ENCODE results near the gene LHX2.

LHX2 gene

DNA sequence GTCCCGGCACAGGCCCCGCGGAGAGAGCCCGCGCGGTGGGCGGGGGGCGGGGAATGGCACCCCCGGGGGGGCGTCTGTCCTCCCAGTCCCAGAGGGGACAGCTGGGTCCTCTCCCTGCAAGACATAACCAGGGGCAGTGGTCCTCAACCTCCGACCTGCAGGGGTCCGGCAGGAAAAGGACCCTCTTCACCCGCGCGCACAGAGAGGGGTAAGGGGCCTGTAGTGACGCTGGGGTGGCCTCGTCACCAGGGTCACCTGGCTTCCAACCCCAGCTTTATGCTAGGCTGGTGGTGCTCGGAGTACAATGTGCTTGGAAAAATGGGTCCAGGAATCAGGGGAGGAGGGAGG, 34.2 kb downstream of the LHX2 start:
- Mint-ChIP-seq H3K36me3 (ENCODE audit: insufficient read depth) (no peaks in the 10 kb centered on the region), H3K4me1 (no peaks in the 10 kb centered on the region), H3K27me3 (peaks cover 91% of the 10 kb centered on the region), H3K27ac (ENCODE audit: low read depth) (no peak overlapping the region), H3K4me3 (no peak overlapping the region), H3K9me3 (no peaks in the 10 kb centered on the region)
- ATAC-seq (replicated peaks; ENCODE audit: extremely low read depth, poor library complexity, severe bottlenecking), result no peak
- no peak for DNase-seq (ENCODE audit: low spot score in 2 of 2)

DNA sequence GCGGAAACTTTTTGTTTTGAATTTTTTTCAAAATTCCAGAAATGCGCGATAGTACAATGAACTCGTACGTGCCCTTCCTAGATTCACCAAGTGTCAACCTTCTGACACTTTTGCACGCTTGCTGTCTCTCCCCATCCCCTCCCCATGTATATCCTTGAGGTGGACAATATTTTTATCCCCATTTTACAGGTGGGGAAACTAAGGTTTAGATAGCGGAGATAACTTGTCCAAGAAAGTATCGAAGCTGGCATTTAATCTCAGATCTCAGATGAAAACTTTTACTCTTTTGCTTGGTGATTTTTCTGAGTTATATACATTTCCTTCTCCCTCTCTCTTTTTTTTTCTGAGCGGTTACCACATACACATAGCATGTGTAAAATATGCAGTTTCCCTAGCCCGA, 34.6 kb downstream of the LHX2 start:
- Mint-ChIP-seq H3K27ac (ENCODE audit: low read depth) (no peak overlapping the region), H3K27me3 (peaks cover 93% of the 10 kb centered on the region), H3K4me1 (no peaks in the 10 kb centered on the region), H3K9me3 (no peaks in the 10 kb centered on the region), H3K4me3 (no peak overlapping the region), H3K36me3 (ENCODE audit: insufficient read depth) (no peaks in the 10 kb centered on the region)
- ATAC-seq (replicated peaks; ENCODE audit: extremely low read depth, poor library complexity, severe bottlenecking) (no peak), DNase-seq (ENCODE audit: low spot score in 2 of 2) (no peak)

GRCh38 chr9:124047251-124047672, 35.7 kb downstream of the LHX2 start:
- DNase-seq (ENCODE audit: low spot score in 2 of 2) (no peak), ATAC-seq (replicated peaks; ENCODE audit: extremely low read depth, poor library complexity, severe bottlenecking) (no peak)
- Mint-ChIP-seq H3K27ac (ENCODE audit: low read depth) (no peak overlapping the region), H3K4me3 (no peak overlapping the region), H3K9me3 (no peaks in the 10 kb centered on the region), H3K4me1 (no peaks in the 10 kb centered on the region), H3K27me3 (peaks cover 93% of the 10 kb centered on the region), H3K36me3 (ENCODE audit: insufficient read depth) (no peaks in the 10 kb centered on the region)

- Mint-ChIP-seq H3K4me1 (no peaks in the 10 kb centered on the region), H3K27me3 (peaks cover 88% of the 10 kb centered on the region), H3K27ac (ENCODE audit: low read depth) (no peak overlapping the region), H3K9me3 (no peaks in the 10 kb centered on the region), H3K4me3 (no peak overlapping the region), H3K36me3 (ENCODE audit: insufficient read depth) (no peaks in the 10 kb centered on the region)
- ATAC-seq (replicated peaks; ENCODE audit: extremely low read depth, poor library complexity, severe bottlenecking), result no peak
- no peak for DNase-seq (ENCODE audit: low spot score in 2 of 2)
Measured at GRCh38 chr9:124050955-124051354, 39.4 kb downstream of the LHX2 start.

DNA sequence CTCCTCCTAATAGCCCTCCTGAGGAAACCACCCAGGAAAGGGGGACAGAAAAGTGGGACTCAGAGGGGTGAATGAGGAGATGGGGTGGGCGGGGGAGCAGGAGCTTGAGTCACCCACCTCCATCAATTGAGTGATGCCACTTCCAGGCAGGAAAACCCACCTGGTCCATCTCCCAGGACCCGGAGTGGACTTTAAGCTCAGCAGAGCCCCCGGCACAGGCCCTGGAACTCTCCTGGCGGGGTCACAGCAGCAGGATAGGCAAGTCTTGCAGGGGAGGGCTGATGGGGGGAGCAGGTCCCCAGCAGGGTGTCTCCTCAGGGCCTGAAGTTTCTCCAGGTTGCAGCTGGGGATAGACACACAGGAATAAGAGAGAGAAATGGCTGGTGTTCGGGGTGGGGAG, 40.8 kb downstream of the LHX2 start:
- peaks cover 87% of the 10 kb centered on the region for H3K27me3 Mint-ChIP-seq

DNA sequence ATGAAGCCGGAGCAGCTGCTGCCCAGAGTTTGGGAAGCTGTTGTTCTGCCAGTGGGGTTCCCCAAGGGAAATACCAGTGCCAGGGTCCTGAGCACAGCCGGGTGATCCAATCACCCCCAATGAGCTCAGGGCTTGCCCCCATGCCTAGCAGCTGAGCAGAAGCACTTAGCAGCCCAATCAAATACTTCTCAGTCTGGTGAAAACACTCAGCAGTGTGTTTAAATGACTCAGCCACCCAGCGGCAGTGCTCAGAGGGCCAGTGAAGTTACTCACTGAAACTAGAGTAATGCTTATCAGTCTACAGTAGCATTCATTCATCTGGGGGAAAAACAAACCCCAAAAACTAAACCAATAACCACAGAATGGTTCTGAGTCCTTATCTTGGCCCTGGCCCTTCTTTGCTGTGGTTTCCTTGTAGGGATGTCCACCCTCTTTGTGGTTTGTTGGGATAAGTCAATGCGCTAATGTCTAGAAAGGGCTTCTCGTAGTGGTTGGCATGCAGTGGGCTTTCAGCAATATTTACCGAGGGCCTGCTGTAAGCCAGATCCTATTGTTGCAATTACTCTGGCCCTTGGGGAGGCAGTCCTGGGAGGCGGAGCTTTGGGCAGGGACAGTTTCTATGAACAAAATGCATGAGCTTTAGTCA, 43.1 kb downstream of the LHX2 start:
- ATAC-seq (replicated peaks; ENCODE audit: extremely low read depth, poor library complexity, severe bottlenecking), result no peak
- Mint-ChIP-seq H3K4me3 (no peak overlapping the region), H3K4me1 (no peaks in the 10 kb centered on the region), H3K9me3 (no peaks in the 10 kb centered on the region), H3K27ac (ENCODE audit: low read depth) (no peak overlapping the region), H3K36me3 (ENCODE audit: insufficient read depth) (no peaks in the 10 kb centered on the region), H3K27me3 (peaks cover 73% of the 10 kb centered on the region)
- no peak for DNase-seq (ENCODE audit: low spot score in 2 of 2)

More for the DNA sequence above, 40.8 kb downstream of the LHX2 start:
- Mint-ChIP-seq H3K9me3 (no peaks in the 10 kb centered on the region), H3K4me1 (no peaks in the 10 kb centered on the region), H3K27ac (ENCODE audit: low read depth) (no peak overlapping the region), H3K36me3 (ENCODE audit: insufficient read depth) (no peaks in the 10 kb centered on the region), H3K4me3 (no peak overlapping the region)
- DNase-seq (ENCODE audit: low spot score in 2 of 2), result no peak
- no peak for ATAC-seq (replicated peaks; ENCODE audit: extremely low read depth, poor library complexity, severe bottlenecking)

DNA sequence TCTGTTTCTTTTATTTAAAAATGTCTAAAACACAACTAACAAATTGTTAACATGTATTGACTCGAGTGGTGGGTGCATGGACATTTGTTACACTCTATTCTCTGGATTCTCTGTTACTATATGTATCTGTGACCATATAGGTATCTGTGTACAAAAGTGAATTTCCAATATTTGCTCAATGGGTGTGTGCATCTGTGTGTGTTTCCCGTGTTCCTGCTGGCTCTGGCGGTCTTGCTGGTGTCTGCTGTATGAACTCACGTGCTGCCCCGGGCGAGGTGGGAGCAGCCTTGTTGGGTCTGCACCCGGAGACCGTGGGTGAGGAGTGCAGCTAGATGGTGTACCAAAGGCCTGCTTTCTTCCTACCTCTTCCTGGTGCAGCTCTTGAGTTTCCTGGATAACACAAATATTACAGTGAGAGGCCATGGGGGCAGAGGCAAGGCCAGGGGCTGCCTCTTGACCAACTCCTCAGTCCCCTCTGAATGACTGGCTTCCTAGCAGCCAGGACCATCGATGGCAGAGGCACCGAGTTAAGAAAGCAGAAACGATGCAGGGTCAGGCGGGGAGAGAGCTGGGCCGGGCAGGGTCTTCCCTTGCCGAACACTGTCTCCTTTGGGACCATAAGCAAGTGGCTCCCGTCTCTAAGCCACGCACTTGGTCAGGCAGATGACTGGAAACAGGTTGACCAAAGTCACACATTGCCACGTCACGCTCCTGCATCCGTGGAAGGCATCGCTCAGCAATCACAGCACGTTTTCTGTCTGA, 49.5 kb downstream of the LHX2 start:
- Mint-ChIP-seq H3K27me3 (peaks cover 35% of the 10 kb centered on the region), H3K4me1 (no peaks in the 10 kb centered on the region)

GRCh38 chr9:124062172-124062571, 50.6 kb downstream of the LHX2 start:
- H3K4me3 Mint-ChIP-seq, result no peak overlapping the region
- no peaks in the 10 kb centered on the region for H3K4me1 Mint-ChIP-seq
- DNase-seq (ENCODE audit: low spot score in 2 of 2) (no peak), ATAC-seq (replicated peaks; ENCODE audit: extremely low read depth, poor library complexity, severe bottlenecking) (no peak)
- peaks cover 3% of the 10 kb centered on the region for H3K36me3 Mint-ChIP-seq (ENCODE audit: insufficient read depth)
- H3K9me3 Mint-ChIP-seq, result no peaks in the 10 kb centered on the region
- H3K27me3 Mint-ChIP-seq, result peaks cover 24% of the 10 kb centered on the region
- no peak overlapping the region for H3K27ac Mint-ChIP-seq (ENCODE audit: low read depth)

More for the DNA sequence above, 49.5 kb downstream of the LHX2 start:
- no peak for DNase-seq (ENCODE audit: low spot score in 2 of 2)
- Mint-ChIP-seq H3K36me3 (ENCODE audit: insufficient read depth) (peaks cover 3% of the 10 kb centered on the region), H3K27ac (ENCODE audit: low read depth) (no peak overlapping the region), H3K9me3 (no peaks in the 10 kb centered on the region), H3K4me3 (no peak overlapping the region)
- ATAC-seq (replicated peaks; ENCODE audit: extremely low read depth, poor library complexity, severe bottlenecking), result no peak

DNA sequence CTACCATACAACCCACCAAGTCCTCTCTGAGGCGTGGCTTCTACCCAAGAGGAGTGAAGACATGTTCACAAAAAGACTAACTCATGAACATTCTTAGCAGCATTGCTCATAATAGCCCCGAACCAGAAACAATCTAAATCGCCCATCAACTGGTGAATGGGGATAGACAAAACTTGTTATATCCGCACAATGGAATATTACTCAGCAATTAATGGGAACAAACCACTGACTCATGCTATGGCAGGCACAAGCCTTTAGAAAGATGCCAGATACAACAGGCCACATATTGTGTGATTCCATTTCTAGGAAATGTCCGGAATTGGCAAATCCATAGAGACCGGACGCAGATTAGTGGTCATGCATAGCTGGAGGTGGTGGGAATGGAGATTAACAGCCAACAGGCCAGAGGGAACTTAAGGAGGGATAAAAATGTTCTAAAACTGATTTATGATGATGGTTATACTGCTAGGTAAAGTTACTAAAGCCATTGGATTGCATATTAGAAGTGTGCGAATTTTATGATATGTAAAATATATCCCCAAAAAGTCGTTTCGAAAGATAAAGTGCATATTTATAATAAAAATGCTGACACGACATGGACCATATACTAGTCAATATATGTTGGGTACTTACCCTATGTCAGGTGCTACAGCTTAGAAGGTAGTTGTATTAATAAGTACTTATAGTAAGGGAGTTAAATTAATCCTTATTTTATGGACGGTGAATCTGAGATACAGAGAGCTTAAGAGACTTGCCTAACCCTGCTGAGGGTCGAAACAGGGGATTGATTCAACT, 55.4 kb downstream of the LHX2 start:
- no peak overlapping the region for H3K27ac Mint-ChIP-seq (ENCODE audit: low read depth)
- peaks cover 3% of the 10 kb centered on the region for H3K36me3 Mint-ChIP-seq (ENCODE audit: insufficient read depth)
- DNase-seq (ENCODE audit: low spot score in 2 of 2) (no peak), ATAC-seq (replicated peaks; ENCODE audit: extremely low read depth, poor library complexity, severe bottlenecking) (no peak)
- no peaks in the 10 kb centered on the region for H3K9me3 Mint-ChIP-seq
- H3K27me3 Mint-ChIP-seq, result peaks cover 23% of the 10 kb centered on the region
- no peak overlapping the region for H3K4me3 Mint-ChIP-seq
- no peaks in the 10 kb centered on the region for H3K4me1 Mint-ChIP-seq

- Mint-ChIP-seq H3K36me3 (ENCODE audit: insufficient read depth) (no peaks in the 10 kb centered on the region), H3K9me3 (no peaks in the 10 kb centered on the region), H3K27ac (ENCODE audit: low read depth) (no peak overlapping the region), H3K4me3 (no peak overlapping the region), H3K27me3 (peaks cover 35% of the 10 kb centered on the region), H3K4me1 (no peaks in the 10 kb centered on the region)
- DNase-seq (ENCODE audit: low spot score in 2 of 2), result no peak
- no peak for ATAC-seq (replicated peaks; ENCODE audit: extremely low read depth, poor library complexity, severe bottlenecking)
Measured at GRCh38 chr9:124068251-124068650, 56.7 kb downstream of the LHX2 start.

GRCh38 chr9:124074746-124075145, 63.2 kb downstream of the LHX2 start:
- no peaks in the 10 kb centered on the region for H3K36me3 Mint-ChIP-seq (ENCODE audit: insufficient read depth)

GRCh38 chr9:124075761-124076160, 64.2 kb downstream of the LHX2 start:
- H3K9me3 Mint-ChIP-seq, result no peaks in the 10 kb centered on the region
- no peaks in the 10 kb centered on the region for H3K4me1 Mint-ChIP-seq
- H3K4me3 Mint-ChIP-seq, result no peak overlapping the region
- H3K36me3 Mint-ChIP-seq (ENCODE audit: insufficient read depth), result no peaks in the 10 kb centered on the region
- no peak for ATAC-seq (replicated peaks; ENCODE audit: extremely low read depth, poor library complexity, severe bottlenecking)
- DNase-seq (ENCODE audit: low spot score in 2 of 2), result no peak
- H3K27me3 Mint-ChIP-seq, result peaks cover 50% of the 10 kb centered on the region
- H3K27ac Mint-ChIP-seq (ENCODE audit: low read depth), result no peak overlapping the region

More at GRCh38 chr9:124074746-124075145, 63.2 kb downstream of the LHX2 start:
- DNase-seq (ENCODE audit: low spot score in 2 of 2) (no peak), ATAC-seq (replicated peaks; ENCODE audit: extremely low read depth, poor library complexity, severe bottlenecking) (no peak)
- H3K4me3 Mint-ChIP-seq, result no peak overlapping the region
- H3K9me3 Mint-ChIP-seq, result no peaks in the 10 kb centered on the region
- no peaks in the 10 kb centered on the region for H3K4me1 Mint-ChIP-seq
- peaks cover 60% of the 10 kb centered on the region for H3K27me3 Mint-ChIP-seq
- no peak overlapping the region for H3K27ac Mint-ChIP-seq (ENCODE audit: low read depth)

Measured in central memory CD8-positive, alpha-beta T cell (primary cell).